ENCODE results near the gene SLC35G2.
"Not testable (repeated sequence)": the region's sequence is repeated elsewhere in the genome, so short reads cannot be mapped to it uniquely, and the experiment has no call there.

The SLC35G2 gene

DNA sequence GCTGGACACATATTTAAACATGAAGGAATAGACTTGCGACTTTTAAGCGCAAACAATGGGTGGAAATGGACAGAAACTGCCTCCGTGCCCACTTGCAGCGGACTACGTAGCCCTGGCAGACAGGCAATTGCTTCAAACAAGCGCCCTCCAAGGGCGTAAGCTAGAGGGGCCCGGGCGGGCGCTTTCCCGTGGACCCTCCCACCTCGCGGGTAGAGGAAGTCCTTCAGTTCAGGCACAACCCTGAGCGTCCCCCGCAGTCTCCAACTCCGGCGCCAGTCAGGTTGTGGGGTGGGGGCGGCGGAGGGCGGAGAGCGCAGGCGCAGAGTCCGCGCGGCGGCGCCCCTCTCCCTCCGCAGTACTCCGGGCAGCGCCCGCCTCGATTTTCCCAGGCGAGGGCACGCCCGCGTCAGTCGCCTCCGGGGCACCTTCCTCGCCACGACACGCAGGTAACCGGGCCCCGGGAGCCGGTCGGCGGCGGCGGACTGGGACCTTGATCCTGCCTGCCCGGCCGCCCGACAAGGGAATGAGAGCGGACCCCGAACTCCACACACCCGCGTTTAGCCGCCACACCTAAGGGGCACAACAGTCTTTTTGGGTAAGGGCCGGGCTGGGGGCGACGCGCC lies at the start of gene SLC35G2:
TSS of gene SLC35G2 (plus strand) at position 358 of the 623 bp plus-strand sequence. CDS start 35,335 bp downstream, outside the sequence.
- no peak for DNase-seq (ENCODE audit: low read depth in 2 of 2)

DNA sequence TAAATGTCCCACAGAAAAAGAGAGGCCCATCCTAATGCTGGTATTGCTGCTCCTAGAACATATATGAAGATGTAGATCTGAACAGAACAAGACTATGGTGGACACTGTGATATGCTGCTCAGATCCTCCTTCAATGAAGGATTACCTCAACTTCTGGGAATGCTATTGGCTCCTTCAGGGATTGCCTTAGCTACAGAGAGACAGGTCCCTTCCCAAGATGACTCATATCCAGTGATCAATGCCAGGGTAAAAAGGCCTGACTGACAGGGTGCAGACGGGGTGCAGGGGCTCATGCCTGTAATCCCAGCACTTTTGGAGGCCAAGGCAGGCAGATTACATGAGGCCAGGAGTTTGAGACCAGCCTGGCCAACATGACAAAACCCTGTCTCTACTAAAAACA lies 46.2 kb upstream of the SLC35G2 start:
- no peak for DNase-seq (ENCODE audit: low read depth in 2 of 2)

DNA sequence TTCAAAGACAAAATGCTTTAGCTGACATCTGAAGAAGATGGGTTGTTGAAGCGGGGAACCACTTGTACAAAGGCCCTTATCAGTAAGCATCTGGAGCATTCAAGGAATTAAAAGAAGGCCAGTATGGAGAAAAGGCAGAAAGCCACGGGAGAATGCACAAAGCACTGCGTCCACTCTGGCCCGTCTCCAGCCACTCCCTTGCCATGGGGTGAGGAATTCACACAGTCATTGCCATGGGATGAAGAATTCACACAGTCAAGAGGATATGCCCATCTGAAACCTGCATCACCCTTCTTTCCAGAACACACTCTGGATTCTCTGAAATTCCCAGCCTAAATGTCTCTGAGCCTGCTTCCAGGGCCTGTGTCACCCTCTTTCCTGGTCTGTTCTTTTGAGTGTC lies 40.1 kb upstream of the SLC35G2 start:
- no peak for DNase-seq (ENCODE audit: low read depth in 2 of 2)

DNA sequence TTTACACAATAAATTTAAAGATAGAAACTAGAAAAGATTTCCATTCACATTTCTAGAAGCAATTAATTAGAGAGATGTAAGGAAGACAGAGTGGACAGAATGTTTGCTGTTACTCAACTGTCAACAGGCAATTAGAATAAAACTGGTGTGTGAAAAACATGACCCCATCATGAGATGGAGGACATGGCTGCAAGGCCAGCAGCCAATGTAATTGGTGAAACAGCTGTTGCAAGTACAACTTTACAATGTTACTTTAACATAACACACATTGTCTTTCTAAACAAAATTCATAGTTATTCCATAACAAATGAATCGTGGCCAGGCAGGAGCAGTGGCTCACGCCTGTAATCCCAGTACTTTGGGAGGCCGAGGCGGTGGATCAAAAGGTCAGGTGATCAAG lies 38.2 kb upstream of the SLC35G2 start:
- no peak for DNase-seq (ENCODE audit: low read depth in 2 of 2)

DNA sequence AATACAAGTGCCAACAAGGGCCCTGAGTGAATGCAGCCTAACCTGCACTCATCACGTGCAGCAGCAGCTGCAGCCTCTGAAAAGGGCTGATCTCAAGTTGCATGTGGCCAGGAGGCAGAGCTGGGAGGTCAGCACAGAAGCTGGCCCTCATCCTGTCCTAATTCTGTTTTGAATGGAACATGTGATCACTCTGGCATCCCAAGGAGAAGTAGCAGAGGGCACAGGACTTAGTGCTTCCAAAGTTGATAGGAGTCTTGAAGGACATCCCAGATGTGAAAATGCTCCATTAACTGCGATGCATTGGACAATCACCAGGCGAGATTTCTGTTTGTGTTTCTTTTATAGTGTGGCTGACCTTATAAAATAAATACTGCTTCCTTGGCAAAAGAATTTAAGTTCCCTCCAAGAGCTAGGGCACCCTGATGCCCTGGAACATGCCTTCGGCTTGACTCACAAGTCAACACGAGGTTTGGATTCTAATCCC lies 35.2 kb upstream of the SLC35G2 start:
- DNase-seq (ENCODE audit: low read depth in 2 of 2) = no peak

DNA sequence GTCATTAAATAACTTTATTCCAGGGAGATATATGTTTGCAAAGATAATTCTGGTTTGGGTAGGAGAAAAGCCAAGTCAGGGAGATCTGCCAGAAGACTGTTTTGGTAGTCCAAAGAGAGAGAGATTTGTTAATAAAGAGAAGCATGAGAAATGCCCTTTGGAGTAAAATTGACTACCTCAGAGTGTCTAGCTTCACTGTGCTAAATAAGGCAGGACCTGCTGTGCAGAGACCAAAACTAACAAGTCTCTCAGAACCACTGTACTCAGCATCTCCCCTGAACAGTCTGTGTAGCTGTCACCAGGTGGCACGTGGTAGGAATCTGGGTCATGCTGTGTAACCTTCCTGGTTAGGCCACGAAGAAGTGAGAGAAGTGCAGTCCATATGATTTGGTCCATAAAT lies 31.6 kb upstream of the SLC35G2 start:
- no peak for DNase-seq (ENCODE audit: low read depth in 2 of 2)

DNA sequence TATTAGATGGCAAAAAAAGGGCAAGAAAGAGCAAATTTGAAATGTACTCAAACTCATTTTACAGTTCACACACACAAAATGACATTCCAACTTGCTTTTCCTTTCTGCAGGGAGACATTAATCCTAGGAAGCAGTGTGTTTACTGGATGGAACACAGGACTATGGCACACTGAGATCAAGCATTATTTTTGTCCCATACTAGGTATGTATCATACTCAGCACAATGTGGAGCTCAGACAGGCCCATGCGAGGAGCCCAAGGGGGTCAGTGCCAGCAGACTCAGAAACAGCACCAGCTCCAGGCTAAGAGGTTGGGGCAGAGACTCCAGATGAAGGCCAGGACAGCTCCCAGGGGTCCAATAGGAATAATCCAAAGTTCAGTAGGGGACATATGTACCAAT lies 30.8 kb upstream of the SLC35G2 start:
- no peak for DNase-seq (ENCODE audit: low read depth in 2 of 2)

DNA sequence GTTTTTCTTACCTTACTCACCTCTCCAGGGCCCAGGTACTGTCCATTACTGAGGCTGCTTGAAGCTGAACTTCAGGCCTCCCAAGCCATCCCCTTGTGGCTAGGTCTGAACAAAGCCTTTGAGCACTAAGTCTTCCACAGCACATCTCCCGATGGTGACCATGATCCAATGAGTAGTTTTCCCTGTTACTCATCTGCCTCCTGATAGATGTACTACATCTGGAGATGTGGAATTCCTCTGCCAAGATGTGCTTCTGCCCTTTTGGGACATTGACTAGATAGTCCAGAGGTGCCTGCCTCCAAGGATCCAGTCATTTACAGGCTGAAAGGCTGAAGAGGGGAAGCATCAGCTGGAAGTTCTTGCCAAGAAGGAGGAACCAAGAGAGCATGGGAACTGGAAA lies 28.9 kb upstream of the SLC35G2 start:
- no peak for DNase-seq (ENCODE audit: low read depth in 2 of 2)

DNA sequence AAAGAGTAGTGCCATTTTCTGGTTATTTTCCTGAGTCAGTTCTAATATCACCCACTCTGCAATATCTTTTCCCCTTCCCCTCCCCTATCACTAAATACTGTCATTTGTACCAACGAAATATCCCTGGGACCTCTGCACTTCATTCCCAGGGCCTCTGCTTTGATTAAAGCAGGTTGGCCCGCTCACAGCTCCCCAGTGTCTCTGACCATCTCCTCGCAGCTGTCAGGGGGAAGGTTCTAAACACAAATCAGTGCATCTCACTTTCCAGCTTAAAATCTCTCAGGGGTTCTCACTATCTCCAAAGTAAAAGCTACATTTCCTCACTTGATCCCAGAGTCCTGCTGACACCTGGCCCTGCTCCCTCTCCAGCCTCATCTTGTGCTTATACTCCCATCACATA lies 28.1 kb upstream of the SLC35G2 start:
- DNase-seq (ENCODE audit: low read depth in 2 of 2) = no peak

DNA sequence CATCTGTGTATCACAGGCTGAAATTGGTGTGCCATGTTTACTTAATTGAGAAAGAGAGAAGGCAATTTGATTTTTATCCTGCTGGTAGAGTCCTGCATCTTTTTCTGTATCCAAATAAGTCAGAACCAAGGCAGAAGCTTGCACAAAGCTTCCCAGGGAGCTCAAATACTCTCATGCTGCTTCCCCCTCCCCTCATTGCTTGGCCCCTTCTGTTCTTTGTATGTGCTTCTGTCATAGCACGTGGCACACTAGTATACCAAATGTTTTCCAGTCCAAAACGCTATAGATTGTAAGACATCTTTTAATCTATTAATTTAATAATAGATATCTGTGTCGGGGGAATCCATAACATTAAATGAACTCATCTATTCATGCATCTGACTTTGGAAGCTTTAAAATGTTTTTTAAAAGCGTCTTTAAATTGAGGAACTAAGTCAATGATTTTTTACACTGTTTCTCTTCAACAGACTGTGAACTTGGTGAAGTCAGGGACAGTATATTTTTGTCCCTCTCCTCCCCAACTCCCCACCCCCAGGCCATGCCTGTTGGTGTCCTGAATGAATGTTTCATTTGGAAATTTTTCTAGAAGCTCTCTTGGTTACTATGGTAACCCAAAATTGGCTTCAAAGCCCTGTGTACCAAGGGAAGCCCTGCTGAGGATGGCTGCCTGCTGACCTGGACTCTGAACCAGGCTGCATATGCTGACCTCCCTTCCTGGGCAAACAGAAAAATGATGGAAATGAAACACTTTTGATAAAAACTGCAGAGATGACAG lies 26.2 kb upstream of the SLC35G2 start:
- DNase-seq (ENCODE audit: low read depth in 2 of 2) = no peak

DNA sequence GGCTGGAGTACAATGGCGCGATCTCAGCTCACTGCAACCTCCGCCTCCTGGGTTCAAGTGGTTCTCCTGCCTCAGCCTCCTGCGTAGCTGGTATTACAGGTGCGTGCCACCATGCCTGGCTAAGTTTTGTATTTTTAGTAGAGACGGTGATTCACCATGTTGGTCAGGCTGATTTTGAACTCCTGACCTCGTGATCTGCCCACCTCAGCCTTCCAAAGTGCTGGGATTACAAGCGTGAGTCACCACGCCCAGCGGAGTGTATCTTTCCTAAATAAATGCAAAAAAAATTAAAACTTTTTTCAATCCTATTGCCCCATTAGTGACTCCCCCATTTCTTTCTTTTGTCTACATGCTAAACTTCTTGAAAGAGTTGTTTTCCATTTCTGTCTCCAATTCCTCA lies 17.8 kb upstream of the SLC35G2 start:
- DNase-seq (ENCODE audit: low read depth in 2 of 2) = not testable (repeated sequence)

DNA sequence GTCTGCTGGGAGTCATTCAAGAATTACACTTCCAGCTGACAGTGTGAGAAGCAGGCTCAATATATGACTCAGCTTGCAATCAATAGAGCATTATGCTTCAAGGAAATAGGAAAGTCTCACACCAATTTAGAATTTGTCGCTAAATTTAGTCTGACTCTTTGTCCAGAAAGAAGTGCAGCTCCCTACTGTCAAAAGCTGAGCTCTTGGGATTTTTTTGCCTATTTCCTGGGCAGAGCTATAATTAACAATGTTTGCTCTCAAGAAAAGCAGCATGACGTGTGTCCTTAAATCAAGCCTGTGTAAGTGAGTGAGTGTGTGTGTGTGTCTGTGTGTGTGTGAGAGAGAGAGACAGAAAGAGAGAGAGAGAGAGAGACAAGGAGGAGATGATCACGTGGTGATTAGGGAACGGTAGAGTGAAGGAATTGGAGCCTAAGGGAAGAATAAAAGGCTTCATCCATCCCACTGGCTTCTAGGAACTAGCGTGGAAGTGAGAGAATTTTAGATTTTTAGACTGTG lies 16.4 kb upstream of the SLC35G2 start:
- DNase-seq (ENCODE audit: low read depth in 2 of 2) = no peak

DNA sequence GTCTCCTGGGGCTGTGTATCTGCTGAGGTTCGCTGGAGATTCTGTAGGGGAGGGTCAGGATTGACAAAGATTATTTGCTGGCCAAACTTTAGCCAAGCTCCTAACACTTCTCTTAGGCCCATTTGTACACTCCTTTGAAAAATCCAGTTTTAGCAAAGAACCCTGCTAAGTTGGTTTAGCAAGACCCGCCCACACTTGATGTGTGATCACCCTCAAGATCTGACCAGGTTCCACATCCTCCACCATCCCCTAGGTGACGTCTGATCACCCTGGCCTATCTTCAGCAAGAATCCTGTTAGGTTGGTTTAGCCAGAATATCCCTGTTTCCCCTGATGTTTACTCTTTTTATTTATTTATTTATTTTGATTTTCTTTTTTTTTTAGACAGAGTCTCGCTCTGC lies 14.8 kb upstream of the SLC35G2 start:
- DNase-seq (ENCODE audit: low read depth in 2 of 2) = no peak

DNA sequence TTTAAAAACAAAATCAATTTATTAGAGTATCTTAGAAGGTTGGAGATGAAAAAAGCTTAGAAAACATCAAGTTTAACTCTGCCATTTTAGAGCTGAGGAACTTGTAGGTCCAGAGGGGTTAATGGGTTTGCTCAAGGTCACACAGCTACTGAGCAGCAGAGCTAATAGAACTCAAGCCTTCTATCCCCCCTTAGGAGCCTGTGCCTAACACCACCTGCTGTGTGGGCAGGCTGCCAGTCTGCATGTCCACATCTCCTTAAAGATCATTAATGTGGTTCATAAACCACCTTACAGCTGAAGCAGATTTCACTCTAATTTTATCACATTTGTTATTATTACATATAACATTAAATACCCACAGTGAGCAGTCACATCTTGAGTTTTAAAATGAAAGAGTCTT lies 14.1 kb upstream of the SLC35G2 start:
- DNase-seq (ENCODE audit: low read depth in 2 of 2) = no peak

DNA sequence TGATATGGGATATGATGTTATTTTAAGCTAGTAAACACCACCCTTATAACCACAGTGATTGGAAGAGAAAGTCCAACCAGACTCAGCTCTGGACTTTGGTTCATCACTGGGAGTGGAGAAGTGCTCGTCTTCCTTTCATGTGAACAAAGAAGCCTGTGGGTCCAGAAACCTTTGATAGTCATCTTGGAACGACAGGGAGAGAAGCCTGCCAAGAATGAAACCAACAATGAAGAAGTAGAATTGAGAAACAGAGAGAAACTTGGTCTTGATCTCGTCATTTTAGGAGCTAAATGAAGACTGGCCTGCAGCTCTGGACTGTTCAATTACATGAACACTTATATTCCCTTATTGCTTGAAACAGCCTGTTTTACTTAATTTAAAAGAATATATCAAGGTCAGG lies 13.1 kb upstream of the SLC35G2 start:
- no peak for DNase-seq (ENCODE audit: low read depth in 2 of 2)

DNA sequence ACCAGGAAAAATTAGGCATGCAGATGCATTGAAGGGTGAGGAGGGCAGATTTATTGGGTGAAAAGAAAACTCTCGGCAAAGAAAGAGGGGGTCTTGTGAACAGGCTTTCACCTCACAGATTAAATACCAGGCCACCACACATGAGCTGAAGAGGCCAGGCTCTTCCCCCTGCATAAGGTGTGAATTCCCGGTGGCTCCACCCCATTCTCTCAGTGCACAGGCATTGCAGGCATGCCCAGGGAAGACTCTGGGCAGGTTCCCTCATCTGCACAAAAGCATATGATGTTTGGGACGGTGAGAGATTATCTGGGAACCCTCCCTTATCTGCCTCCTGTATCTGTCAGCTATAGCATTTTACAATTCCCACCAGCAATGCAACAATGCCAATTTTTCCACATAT lies 7.2 kb upstream of the SLC35G2 start:
- DNase-seq (ENCODE audit: low read depth in 2 of 2) = no peak

DNA sequence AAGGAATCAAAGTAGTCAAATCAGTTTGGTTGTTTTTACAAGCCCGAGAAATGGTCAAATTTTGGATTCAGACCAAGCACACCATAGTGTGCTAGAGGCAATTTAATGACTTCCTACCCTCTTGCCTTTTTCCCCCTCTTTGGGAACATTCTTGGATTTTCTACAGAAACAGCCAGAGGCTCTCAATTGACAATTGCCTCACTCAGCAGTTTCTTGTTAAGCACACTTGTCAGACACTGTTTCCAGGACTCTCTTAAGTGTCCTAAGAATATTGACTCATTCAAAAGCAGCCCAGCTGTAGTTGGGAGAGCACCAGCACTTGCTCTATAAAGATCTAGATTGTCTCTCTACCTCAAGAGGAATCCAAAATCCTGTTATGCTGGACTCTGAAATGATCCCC lies 1.5 kb upstream of the SLC35G2 start:
- DNase-seq (ENCODE audit: low read depth in 2 of 2) = no peak

DNA sequence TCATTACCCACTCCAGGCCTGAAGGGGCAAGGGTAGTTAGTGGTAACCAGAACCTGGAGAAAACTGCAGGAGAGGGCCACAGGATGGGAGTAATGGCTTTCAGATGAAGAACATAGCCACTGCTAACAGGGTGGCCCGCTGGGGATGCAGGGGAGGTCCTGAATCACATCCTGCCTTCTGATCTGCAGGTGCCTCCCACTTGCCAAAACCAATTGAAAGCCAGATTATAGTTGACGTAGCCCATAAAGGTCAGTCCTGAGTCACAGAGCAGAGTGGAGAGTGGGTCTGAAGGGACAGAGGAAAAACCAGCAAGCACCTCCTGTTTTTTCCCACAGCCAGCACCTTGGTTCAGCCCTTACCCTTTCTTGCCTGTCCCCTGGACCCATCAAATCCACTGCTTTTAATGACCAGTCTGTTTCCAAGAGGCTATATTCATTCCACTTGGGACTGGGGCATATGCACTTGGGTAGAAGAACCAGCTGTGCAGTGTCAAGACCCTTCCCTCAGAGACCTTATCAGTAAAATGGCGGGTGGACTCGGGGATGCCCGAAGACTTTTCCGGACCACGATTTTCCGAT lies 646 bp upstream of the SLC35G2 start:
- no peak for DNase-seq (ENCODE audit: low read depth in 2 of 2)

DNA sequence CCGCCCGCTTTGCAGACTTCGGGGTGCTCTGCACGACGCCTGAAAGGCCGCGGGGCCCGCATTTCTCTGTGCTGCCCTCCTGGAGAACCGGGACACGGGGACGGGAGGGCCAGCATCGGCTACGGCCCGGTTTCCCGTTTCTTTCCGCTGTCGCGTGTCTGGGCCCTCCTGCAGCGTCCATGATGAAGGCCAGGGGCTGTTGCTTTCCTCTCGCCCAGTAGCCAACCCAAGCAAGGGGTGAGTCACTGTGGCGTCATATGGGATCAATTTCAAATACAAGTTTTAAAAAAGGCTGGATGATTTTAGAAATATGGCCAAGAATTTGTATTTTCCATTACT lies 435 bp downstream of the SLC35G2 start:
- DNase-seq (ENCODE audit: low read depth in 2 of 2) = no peak

DNA sequence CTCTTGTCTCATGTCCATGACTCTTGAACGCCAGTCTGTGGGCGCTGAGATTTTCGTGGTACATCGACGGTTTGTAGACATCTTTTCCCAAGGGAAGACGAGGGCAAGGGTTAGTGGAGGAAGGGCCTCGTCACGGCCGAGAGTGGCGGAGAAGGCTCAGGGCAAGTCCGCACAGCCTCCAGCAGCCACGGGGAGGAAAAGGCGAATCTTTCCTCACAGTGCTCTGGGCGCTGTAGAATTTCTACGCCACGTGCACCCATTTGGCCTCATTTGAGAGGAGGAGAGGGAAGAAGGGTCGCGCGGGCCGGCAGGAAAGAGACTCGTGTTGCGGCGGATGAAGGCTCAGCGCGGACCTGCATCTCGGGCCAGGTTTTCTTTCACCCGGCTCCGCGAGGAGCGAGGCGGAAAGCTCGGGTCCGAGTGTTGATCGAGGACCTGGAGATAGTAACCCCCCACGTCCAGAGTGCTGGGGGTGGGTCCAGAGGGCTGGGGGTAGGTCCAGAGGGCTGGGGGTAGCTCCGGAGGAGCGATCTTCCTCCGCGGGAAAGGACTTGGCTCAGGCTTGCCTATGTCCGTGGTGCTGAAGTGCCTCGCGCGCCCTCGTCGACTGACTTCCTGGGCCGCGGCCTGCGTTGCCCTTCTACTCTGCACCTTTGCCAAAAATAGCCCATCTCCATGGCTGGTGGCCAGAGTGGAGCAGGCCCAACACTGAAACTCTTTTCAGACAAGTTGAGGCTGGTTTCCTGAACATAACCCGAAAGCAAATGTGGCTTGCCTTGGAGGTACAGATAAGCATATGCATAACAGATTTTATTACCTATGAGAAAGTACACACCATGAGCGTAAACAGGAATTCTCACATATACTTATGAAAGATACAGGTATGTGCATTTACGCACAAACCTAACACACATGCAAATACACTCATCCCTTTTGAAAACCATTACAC lies 1.1 kb downstream of the SLC35G2 start:
- no peak for DNase-seq (ENCODE audit: low read depth in 2 of 2)

DNA sequence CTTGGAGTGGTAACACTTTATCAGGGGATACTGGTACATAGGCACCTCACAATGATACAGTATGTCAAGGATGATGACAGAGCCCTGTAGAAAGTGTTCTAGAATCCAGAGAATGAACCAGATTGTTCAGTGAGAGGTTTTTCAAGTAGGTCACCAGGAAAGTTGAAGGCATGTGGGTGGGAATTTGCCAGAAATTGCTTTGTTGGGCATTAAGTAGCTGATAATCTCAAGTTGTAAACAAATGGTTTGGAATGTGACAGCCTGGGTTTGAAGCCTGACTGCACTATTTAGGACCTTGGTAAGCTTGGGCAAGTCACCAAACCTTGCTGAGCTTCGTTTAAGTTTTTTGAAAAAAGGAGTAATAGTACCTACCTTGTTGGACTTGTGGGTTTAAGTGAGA lies 12.5 kb downstream of the SLC35G2 start:
- DNase-seq (ENCODE audit: low read depth in 2 of 2) = no peak
